MCF 10A (cell line): ENCODE data around the gene CPE. TPM values are rescaled to one million over a fixed set of nuclear protein-coding genes. Genes with fewer than 3 reads are reported as not detected.

Experiments used
- BruUV-seq: library from RNA; stranded (reverse); fragments of 400-500 nt; replicated peaks from 2 replicates; lab custom pipeline; 2021; lab: Mats Ljungman, UMichigan
- CTCF ChIA-PET: fragments of 300-600 bp; sonication (Branson Sonifier 250); formaldehyde crosslinking; extraction: SDS; loops from one replicate; lab custom pipeline; 2021; ENCODE audit warnings: antibody characterized with exemption, inconsistent platforms; lab: Yijun Ruan, JAX
- POLR2A ChIA-PET: fragments of 300-600, 350-650 bp; sonication (Branson Sonifier 250); formaldehyde crosslinking; extraction: SDS; loops from one replicate; lab custom pipeline; 2020; ENCODE audit warnings: antibody characterized with exemption, inconsistent platforms; lab: Yijun Ruan, JAX
- DNase-seq: peaks from one replicate; pipeline ENCODE4 v3.0.0-alpha.2; 2018; ENCODE audit not compliant: unreplicated experiment
- H3K27ac Mint-ChIP-seq: one replicate; pipeline ENCODE4 v1.8.0; 2022; ENCODE audit warnings: mild to moderate bottlenecking, low read depth, mixed read lengths; ENCODE audit not compliant: unreplicated experiment
- H3K27me3 Mint-ChIP-seq: one replicate; pipeline ENCODE4 v1.8.0; 2022; ENCODE audit warnings: mixed read lengths; ENCODE audit not compliant: insufficient read depth, unreplicated experiment
- H3K36me3 Mint-ChIP-seq: one replicate; pipeline ENCODE4 v1.8.0; 2022; ENCODE audit warnings: mild to moderate bottlenecking, moderate library complexity, mixed read lengths; ENCODE audit not compliant: insufficient read depth, unreplicated experiment
- H3K4me1 Mint-ChIP-seq: one replicate; pipeline ENCODE4 v1.8.0; 2022; ENCODE audit warnings: mixed read lengths; ENCODE audit not compliant: insufficient read depth, unreplicated experiment
- H3K4me3 Mint-ChIP-seq: one replicate; pipeline ENCODE4 v1.8.0; 2022; ENCODE audit warnings: mild to moderate bottlenecking, moderate library complexity, mixed read lengths; ENCODE audit not compliant: unreplicated experiment
- H3K9me3 Mint-ChIP-seq: one replicate; pipeline ENCODE4 v1.8.0; 2022; ENCODE audit warnings: mixed read lengths; ENCODE audit not compliant: unreplicated experiment
- CTCF ChIP-seq: fragments of 200-600 bp; IDR thresholded peaks from one replicate; pipeline ENCODE4 v1.8.0; 2022; ENCODE audit warnings: antibody characterized with exemption, mild to moderate bottlenecking; ENCODE audit not compliant: unreplicated experiment
- intact Hi-C: fragments of 100-400 bp; cut with micrococcal nuclease; formaldehyde crosslinking; loops from 2 replicates; pipeline ENCODE4 v1.14.1; 2022
- total RNA-seq: library from RNA; stranded (reverse); gene quantifications from 2 replicates; pipeline ENCODE4 v1.2.3, GENCODE V29; 2022

Gene CPE
- total RNA-seq, 1 experiment from 2014 or later: 8.3 TPM

- CTCF ChIA-PET: no interaction called here
- no peak overlapping the region for H3K27ac Mint-ChIP-seq
- intact Hi-C loops: loop anchor here (2.0 kb wide), 1 partner anchor 43 kb away; the partner anchor contains the start of gene MSMO1
- POLR2A ChIA-PET: interaction anchor here (0.7 to 1.5 kb wide), 6 partner anchors 9 to 42 kb away, joined by 3 to 6 read pairs (median 3); partner anchors contain the start of genes CPE and MSMO1
- peaks cover 6% of the 10 kb centered on the region for H3K36me3 Mint-ChIP-seq
- peaks cover 21% of the 10 kb centered on the region for H3K4me1 Mint-ChIP-seq
- no peaks in the 10 kb centered on the region for H3K9me3 Mint-ChIP-seq
- no peak overlapping the region for H3K4me3 Mint-ChIP-seq
- no peak for TF ChIP-seq CTCF
- peak; percentile 94 for DNase-seq
- no peaks in the 10 kb centered on the region for H3K27me3 Mint-ChIP-seq
- BruUV-seq: no TSS peak
These were observed 9.3 kb upstream of the CPE start for GRCh38 chr4:165369522-165369921.

GRCh38 chr4:165370530-165370929 lies 8.3 kb upstream of the CPE start:
- no peak for TF ChIP-seq CTCF
- Mint-ChIP-seq H3K4me1 (peaks cover 21% of the 10 kb centered on the region), H3K36me3 (peaks cover 6% of the 10 kb centered on the region), H3K9me3 (no peaks in the 10 kb centered on the region), H3K4me3 (no peak overlapping the region), H3K27me3 (no peaks in the 10 kb centered on the region), H3K27ac (no peak overlapping the region)
- CTCF ChIA-PET: no interaction called here
- BruUV-seq: no TSS peak
- POLR2A ChIA-PET: interaction anchor here (0.6 to 1.5 kb wide), 3 partner anchors 8 to 81 kb away, joined by 3 to 6 read pairs (median 3); partner anchors contain the start of gene CPE
- DNase-seq: no peak
- intact Hi-C loops: no loop called here

- Mint-ChIP-seq H3K27me3 (no peaks in the 10 kb centered on the region), H3K4me3 (no peak overlapping the region), H3K4me1 (peaks cover 6% of the 10 kb centered on the region), H3K27ac (no peak overlapping the region), H3K36me3 (peaks cover 6% of the 10 kb centered on the region), H3K9me3 (no peaks in the 10 kb centered on the region)
- TF ChIP-seq CTCF: no peak
- BruUV-seq: no TSS peak
- ChIA-PET POLR2A (interaction anchor here (2.4 kb wide), 1 partner anchor 15 kb away, joined by 9 read pairs; no protein-coding TSS in a partner anchor), CTCF (interaction anchor here (0.5 to 2.0 kb wide), 4 partner anchors 19 to 91 kb away, joined by 3 to 12 read pairs (median 4); no protein-coding TSS in a partner anchor)
- DNase-seq: no peak
- intact Hi-C loops: no loop called here
These were observed 3.3 kb upstream of the CPE start for GRCh38 chr4:165375465-165375864.

- H3K9me3 Mint-ChIP-seq: no peaks in the 10 kb centered on the region
- H3K4me1 Mint-ChIP-seq: peaks cover 6% of the 10 kb centered on the region
- ChIA-PET POLR2A (interaction anchor here (0.7 to 1.1 kb wide), 4 partner anchors 9 to 62 kb away, joined by 3 to 6 read pairs (median 3); no protein-coding TSS in a partner anchor), CTCF (interaction anchor here (0.7 to 1.8 kb wide), 11 partner anchors 10 to 132 kb away, joined by 3 to 11 read pairs (median 4); no protein-coding TSS in a partner anchor)
- BruUV-seq: no TSS peak
- no peak for DNase-seq
- H3K27ac Mint-ChIP-seq: no peak overlapping the region
- H3K4me3 Mint-ChIP-seq: peak overlapping the region; percentile 77
- H3K27me3 Mint-ChIP-seq: no peaks in the 10 kb centered on the region
- TF ChIP-seq CTCF: no peak
- intact Hi-C loops: loop anchor here (2.0 kb wide), 1 partner anchor 86 kb away; no protein-coding TSS in a partner anchor
- H3K36me3 Mint-ChIP-seq: no peaks in the 10 kb centered on the region
These were observed 437 bp upstream of the CPE start for GRCh38 chr4:165378398-165378744.
